Measurements from ENCODE around the gene GSTK1. TPM values are rescaled to one million over a fixed set of nuclear protein-coding genes. Genes with fewer than 3 reads are reported as not detected.

GSTK1 gene
- total and polyA plus RNA-seq, 2 donors (not counting 1 experiment from before 2014, with no cell fraction given) = 181 to 315 TPM

DNA sequence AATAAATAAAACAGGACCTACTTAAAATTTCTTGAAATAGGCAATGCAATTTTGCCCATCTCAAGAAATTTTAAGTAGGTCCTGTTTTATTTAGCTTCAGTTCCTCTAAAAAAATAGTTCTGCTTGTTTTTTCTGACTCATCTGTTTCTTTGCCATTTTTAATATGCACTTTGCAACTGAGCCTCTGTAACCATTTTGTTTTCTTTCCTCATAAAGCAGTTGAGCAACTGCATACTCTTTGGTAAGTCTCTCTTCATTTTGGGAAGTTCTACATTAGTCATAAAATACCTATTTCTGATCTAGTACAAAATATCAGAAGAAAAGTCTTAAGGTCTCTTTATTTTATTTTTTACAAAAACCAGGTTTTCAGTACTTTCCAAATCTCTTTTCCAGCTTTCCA, 23.4 kb upstream of the GSTK1 start:
- Histone ChIP-seq H3K9me3 (ENCODE audit: control extremely low read depth in 1 of 3, control insufficient read depth in 2 of 3, insufficient read depth in 1 of 3, low read length in 2 of 3) (peaks cover 5 to 18% (median 8%) of the 10 kb centered on the region in 3 donors), H4K20me1 (ENCODE audit: control insufficient read depth, insufficient read depth, low read length, poor library complexity, severe bottlenecking) (no peaks in the 10 kb centered on the region), H3K79me2 (ENCODE audit: control insufficient read depth, insufficient read depth, low read length) (no peaks in the 10 kb centered on the region), H3K36me3 (replicated peaks in 1 of 2; ENCODE audit: control extremely low read depth in 1 of 2, control insufficient read depth in 1 of 2, extremely low read depth in 1 of 2, insufficient read depth in 2 of 2, low read length in 1 of 2) (no peaks in the 10 kb centered on the region), H2AFZ (ENCODE audit: insufficient read depth, low read depth, low read length, poor library complexity, severe bottlenecking) (no peak overlapping the region), H3K4me3 (ENCODE audit: control extremely low read depth in 1 of 5, extremely low read depth in 1 of 5, insufficient read depth in 1 of 5, low read depth in 2 of 5, low read length in 4 of 5) (no peak overlapping the region), H3K4me2 (replicated peaks; ENCODE audit: low read depth, low read length, poor library complexity, severe bottlenecking) (no peak overlapping the region), H3K9ac (ENCODE audit: low read length) (no peak overlapping the region), H3K27me3 (replicated peaks in 1 of 4; ENCODE audit: control extremely low read depth in 1 of 4, control insufficient read depth in 3 of 4, insufficient read depth in 4 of 4, low read length in 3 of 4) (peaks cover 0 to 3% (median 0%) of the 10 kb centered on the region in 4 experiments), H3K27ac (ENCODE audit: low read length in 2 of 2) (no peak overlapping the region), H3K4me1 (ENCODE audit: control insufficient read depth in 2 of 2, insufficient read depth in 2 of 2, low read length in 2 of 2) (peaks cover 4% of the 10 kb centered on the region in 2 donors)
- TF ChIP-seq, protein P1, sequence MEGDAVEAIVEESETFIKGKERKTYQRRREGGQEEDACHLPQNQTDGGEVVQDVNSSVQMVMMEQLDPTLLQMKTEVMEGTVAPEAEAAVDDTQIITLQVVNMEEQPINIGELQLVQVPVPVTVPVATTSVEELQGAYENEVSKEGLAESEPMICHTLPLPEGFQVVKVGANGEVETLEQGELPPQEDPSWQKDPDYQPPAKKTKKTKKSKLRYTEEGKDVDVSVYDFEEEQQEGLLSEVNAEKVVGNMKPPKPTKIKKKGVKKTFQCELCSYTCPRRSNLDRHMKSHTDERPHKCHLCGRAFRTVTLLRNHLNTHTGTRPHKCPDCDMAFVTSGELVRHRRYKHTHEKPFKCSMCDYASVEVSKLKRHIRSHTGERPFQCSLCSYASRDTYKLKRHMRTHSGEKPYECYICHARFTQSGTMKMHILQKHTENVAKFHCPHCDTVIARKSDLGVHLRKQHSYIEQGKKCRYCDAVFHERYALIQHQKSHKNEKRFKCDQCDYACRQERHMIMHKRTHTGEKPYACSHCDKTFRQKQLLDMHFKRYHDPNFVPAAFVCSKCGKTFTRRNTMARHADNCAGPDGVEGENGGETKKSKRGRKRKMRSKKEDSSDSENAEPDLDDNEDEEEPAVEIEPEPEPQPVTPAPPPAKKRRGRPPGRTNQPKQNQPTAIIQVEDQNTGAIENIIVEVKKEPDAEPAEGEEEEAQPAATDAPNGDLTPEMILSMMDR (IDR thresholded peaks at IDR 0.05) = no peak
- TF ChIP-seq EZH2 (IDR thresholded peaks at IDR 0.05; ENCODE audit: borderline replicate concordance, insufficient read depth, low read depth, low read length, poor library complexity, severe bottlenecking) = no peak
- intact Hi-C loops (cut with micrococcal nuclease) = loop anchor here (1.0 kb wide), 6 partner anchors 23 to 176 kb away; partner anchors contain the start of genes CASP2, GSTK1 and ZYX
- Mint-ChIP-seq H3K27me3 (peaks cover 31% of the 10 kb centered on the region), H3K4me3 (no peak overlapping the region), H3K27ac (no peak overlapping the region), H3K9me3 (ENCODE audit: insufficient read depth) (peaks cover 13% of the 10 kb centered on the region), H3K4me1 (peaks cover 5% of the 10 kb centered on the region)
- no peak for ATAC-seq (ENCODE audit: low read depth)
- POLR2A ChIA-PET = interaction anchor here (0.7 kb wide), 1 partner anchor 187 kb away, joined by 8 read pairs; no protein-coding TSS in a partner anchor
- DNase-seq = no peak
- CTCF ChIA-PET = interaction anchor here (0.6 to 6.4 kb wide), 51 partner anchors 8 to 888 kb away, joined by 3 to 172 read pairs (median 5); partner anchors contain the start of genes CASP2, EPHA1, GSTK1 and TAS2R40

Data from B cell (primary cell).